ENCODE data around the gene PRAMEF5.
"Not testable (repeated sequence)": the region's sequence is repeated elsewhere in the genome, so short reads cannot be mapped to it uniquely, and the experiment has no call there.

The PRAMEF5 gene

GRCh38 chr1:13253898-13254297 is at the start of gene PRAMEF5:
Gene PRAMEF5 (plus strand): TSS chr1:13254198. CDS start chr1:13259269, 5,071 bp downstream.
- DNase-seq (ENCODE audit: low spot score) = not testable (repeated sequence)

- DNase-seq (ENCODE audit: low spot score) = not testable (repeated sequence)
Observed at GRCh38 chr1:13208712-13209111, 45.3 kb upstream of the PRAMEF5 start.

GRCh38 chr1:13216619-13217018 is 37.4 kb upstream of the PRAMEF5 start:
- DNase-seq (ENCODE audit: low spot score) = not testable (repeated sequence)

- DNase-seq (ENCODE audit: low spot score) = not testable (repeated sequence)
Observed at GRCh38 chr1:13219203-13219602, 34.8 kb upstream of the PRAMEF5 start.

GRCh38 chr1:13222788-13223187 is 31.2 kb upstream of the PRAMEF5 start:
- not testable (repeated sequence) for DNase-seq (ENCODE audit: low spot score)

GRCh38 chr1:13224480-13225060 is 29.4 kb upstream of the PRAMEF5 start:
- DNase-seq (ENCODE audit: low spot score) = no peak

- DNase-seq (ENCODE audit: low spot score) = not testable (repeated sequence)
Observed at GRCh38 chr1:13225675-13226204, 28.3 kb upstream of the PRAMEF5 start, which contains the start of gene PRAMEF18. Gene PRAMEF18 (minus strand): TSS chr1:13226154. CDS start chr1:13226106, 48 bp downstream.

- DNase-seq (ENCODE audit: low spot score) = not testable (repeated sequence)
Observed at GRCh38 chr1:13227271-13228055, 26.5 kb upstream of the PRAMEF5 start.

- no peak for DNase-seq (ENCODE audit: low spot score)
Observed at GRCh38 chr1:13228343-13228781, 25.6 kb upstream of the PRAMEF5 start.

GRCh38 chr1:13230096-13230495 is 23.9 kb upstream of the PRAMEF5 start:
- not testable (repeated sequence) for DNase-seq (ENCODE audit: low spot score)

GRCh38 chr1:13230601-13231000 is 23.4 kb upstream of the PRAMEF5 start:
- DNase-seq (ENCODE audit: low spot score) = not testable (repeated sequence)

GRCh38 chr1:13231061-13231750 is 22.8 kb upstream of the PRAMEF5 start:
- not testable (repeated sequence) for DNase-seq (ENCODE audit: low spot score)

GRCh38 chr1:13232056-13232455 is 21.9 kb upstream of the PRAMEF5 start:
- not testable (repeated sequence) for DNase-seq (ENCODE audit: low spot score)

GRCh38 chr1:13234057-13234456 is 19.9 kb upstream of the PRAMEF5 start:
- DNase-seq (ENCODE audit: low spot score) = not testable (repeated sequence)

GRCh38 chr1:13237572-13237971 is 16.4 kb upstream of the PRAMEF5 start:
- not testable (repeated sequence) for DNase-seq (ENCODE audit: low spot score)

GRCh38 chr1:13239633-13240032 is 14.4 kb upstream of the PRAMEF5 start:
- not testable (repeated sequence) for DNase-seq (ENCODE audit: low spot score)

- not testable (repeated sequence) for DNase-seq (ENCODE audit: low spot score)
Observed at GRCh38 chr1:13243536-13244263, 10.3 kb upstream of the PRAMEF5 start.

GRCh38 chr1:13245841-13246553 is 8.0 kb upstream of the PRAMEF5 start:
- DNase-seq (ENCODE audit: low spot score) = not testable (repeated sequence)

- DNase-seq (ENCODE audit: low spot score) = not testable (repeated sequence)
Observed at GRCh38 chr1:13246554-13246871, 7.5 kb upstream of the PRAMEF5 start.

GRCh38 chr1:13247122-13247521 is 6.9 kb upstream of the PRAMEF5 start:
- not testable (repeated sequence) for DNase-seq (ENCODE audit: low spot score)

- DNase-seq (ENCODE audit: low spot score) = not testable (repeated sequence)
Observed at GRCh38 chr1:13265124-13265523, 11.1 kb downstream of the PRAMEF5 start.
